ENCODE data around the gene DNAI1. TPM values are rescaled to one million over a fixed set of nuclear protein-coding genes. Genes with fewer than 3 reads are reported as not detected.
"Not testable (repeated sequence)": the region's sequence is repeated elsewhere in the genome, so short reads cannot be mapped to it uniquely, and the experiment has no call there.

Gene DNAI1
- total RNA-seq, 1 experiment from 2014 or later = 1.1 TPM

DNA sequence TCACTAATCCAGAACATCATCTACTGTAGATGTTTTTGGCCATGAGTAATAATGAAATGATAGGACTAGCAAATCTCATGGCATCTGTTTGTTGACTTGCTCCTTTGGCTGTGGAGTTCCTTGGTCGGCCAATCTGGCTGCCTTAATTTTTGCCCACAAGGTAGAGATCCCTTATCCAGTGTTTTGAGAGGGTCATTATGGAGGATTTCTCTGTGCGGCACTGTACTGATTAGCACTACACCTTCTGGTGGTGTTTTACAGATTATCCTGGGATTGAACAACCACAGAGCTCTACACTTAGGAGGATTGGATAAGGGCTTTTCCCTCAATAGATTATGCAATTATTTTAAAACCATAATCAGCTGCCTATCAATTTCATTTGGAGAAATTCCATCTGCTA lies 67.4 kb downstream of the DNAI1 start:
- Histone ChIP-seq H2AFZ (ENCODE audit: low read depth, low read length, poor library complexity, severe bottlenecking) (no peak overlapping the region), H3K4me1 (ENCODE audit: control insufficient read depth in 1 of 2, insufficient read depth in 2 of 2, low read length in 2 of 2) (peaks cover 8 to 17% of the 10 kb centered on the region in 2 experiments; a peak in 3 of 4 replicates), H3K4me2 (ENCODE audit: low read length) (no peak overlapping the region), H4K20me1 (ENCODE audit: insufficient read depth) (no peaks in the 10 kb centered on the region), H3K4me3 (replicated peaks in 1 of 2; ENCODE audit: low read depth in 1 of 2, low read length in 2 of 2) (no peak overlapping the region), H3K27ac (ENCODE audit: low read depth, low read length) (no peak overlapping the region), H3K9me3 (ENCODE audit: control insufficient read depth in 1 of 2, insufficient read depth in 1 of 2, low read depth in 1 of 2, low read length in 2 of 2) (no peaks in the 10 kb centered on the region), H3K9me2 (ENCODE audit: insufficient read depth) (no peaks in the 10 kb centered on the region), H3K27me3 (ENCODE audit: insufficient read depth, low read length) (peaks cover 10% of the 10 kb centered on the region; the same call in 1 of the 2 replicates), H3K9ac (ENCODE audit: low read length) (no peak overlapping the region), H3K36me3 (ENCODE audit: control insufficient read depth in 1 of 2, insufficient read depth in 2 of 2, low read length in 2 of 2) (no peaks in the 10 kb centered on the region), H3K79me2 (ENCODE audit: insufficient read depth, low read length) (no peaks in the 10 kb centered on the region)
- TF ChIP-seq, protein P1, sequence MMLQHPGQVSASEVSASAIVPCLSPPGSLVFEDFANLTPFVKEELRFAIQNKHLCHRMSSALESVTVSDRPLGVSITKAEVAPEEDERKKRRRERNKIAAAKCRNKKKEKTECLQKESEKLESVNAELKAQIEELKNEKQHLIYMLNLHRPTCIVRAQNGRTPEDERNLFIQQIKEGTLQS (IDR thresholded peaks at IDR 0.05) = no peak
- no peak for TF ChIP-seq ZNF274 (IDR thresholded peaks at IDR 0.05; ENCODE audit: low read depth, low read length)
- TF ChIP-seq ZFX (IDR thresholded peaks at IDR 0.05) = no peak
- no peak for TF ChIP-seq SIN3A (IDR thresholded peaks at IDR 0.05; ENCODE audit: low read depth)
- TF ChIP-seq SP1 (IDR thresholded peaks at IDR 0.05; ENCODE audit: low read depth) = no peak
- no peak for TF ChIP-seq CBX3 (IDR thresholded peaks at IDR 0.05; ENCODE audit: low read depth)
- TF ChIP-seq POLR2A (IDR thresholded peaks at IDR 0.05; ENCODE audit: borderline replicate concordance, extremely low read depth, insufficient read depth, insufficient read length) = no peak
- no peak for TF ChIP-seq TCF7L2 (IDR thresholded peaks at IDR 0.05; ENCODE audit: borderline replicate concordance, extremely low read depth, insufficient read depth, insufficient read length)
- no peak for TF ChIP-seq EZH2 (IDR thresholded peaks at IDR 0.05)
- TF ChIP-seq YY1 (IDR thresholded peaks at IDR 0.05; ENCODE audit: extremely low read depth, insufficient replicate concordance, low read depth, low read length) = no peak
- TF ChIP-seq POLR2AphosphoS5 (IDR thresholded peaks at IDR 0.05; ENCODE audit: low read depth, low read length) = no peak
- no peak for TF ChIP-seq RAD21 (IDR thresholded peaks at IDR 0.05; ENCODE audit: low read depth)
- no peak for TF ChIP-seq EZH2phosphoT487 (IDR thresholded peaks at IDR 0.05; ENCODE audit: borderline replicate concordance)
- TF ChIP-seq, protein P2, sequence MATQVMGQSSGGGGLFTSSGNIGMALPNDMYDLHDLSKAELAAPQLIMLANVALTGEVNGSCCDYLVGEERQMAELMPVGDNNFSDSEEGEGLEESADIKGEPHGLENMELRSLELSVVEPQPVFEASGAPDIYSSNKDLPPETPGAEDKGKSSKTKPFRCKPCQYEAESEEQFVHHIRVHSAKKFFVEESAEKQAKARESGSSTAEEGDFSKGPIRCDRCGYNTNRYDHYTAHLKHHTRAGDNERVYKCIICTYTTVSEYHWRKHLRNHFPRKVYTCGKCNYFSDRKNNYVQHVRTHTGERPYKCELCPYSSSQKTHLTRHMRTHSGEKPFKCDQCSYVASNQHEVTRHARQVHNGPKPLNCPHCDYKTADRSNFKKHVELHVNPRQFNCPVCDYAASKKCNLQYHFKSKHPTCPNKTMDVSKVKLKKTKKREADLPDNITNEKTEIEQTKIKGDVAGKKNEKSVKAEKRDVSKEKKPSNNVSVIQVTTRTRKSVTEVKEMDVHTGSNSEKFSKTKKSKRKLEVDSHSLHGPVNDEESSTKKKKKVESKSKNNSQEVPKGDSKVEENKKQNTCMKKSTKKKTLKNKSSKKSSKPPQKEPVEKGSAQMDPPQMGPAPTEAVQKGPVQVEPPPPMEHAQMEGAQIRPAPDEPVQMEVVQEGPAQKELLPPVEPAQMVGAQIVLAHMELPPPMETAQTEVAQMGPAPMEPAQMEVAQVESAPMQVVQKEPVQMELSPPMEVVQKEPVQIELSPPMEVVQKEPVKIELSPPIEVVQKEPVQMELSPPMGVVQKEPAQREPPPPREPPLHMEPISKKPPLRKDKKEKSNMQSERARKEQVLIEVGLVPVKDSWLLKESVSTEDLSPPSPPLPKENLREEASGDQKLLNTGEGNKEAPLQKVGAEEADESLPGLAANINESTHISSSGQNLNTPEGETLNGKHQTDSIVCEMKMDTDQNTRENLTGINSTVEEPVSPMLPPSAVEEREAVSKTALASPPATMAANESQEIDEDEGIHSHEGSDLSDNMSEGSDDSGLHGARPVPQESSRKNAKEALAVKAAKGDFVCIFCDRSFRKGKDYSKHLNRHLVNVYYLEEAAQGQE (IDR thresholded peaks at IDR 0.05; ENCODE audit: low read depth) = no peak
- ATAC-seq (no peak), DNase-seq (ENCODE audit: low read depth, low spot score) (no peak)
- no TSS peak for BruUV-seq (replicated peaks)
- CTCF ChIA-PET = no interaction called here
- POLR2A ChIA-PET = no interaction called here
- RAD21 ChIA-PET (ENCODE audit: low non-redundant PET in 1 of 2, low total read pairs in 2 of 2, uncharacterized antibody in 2 of 2, unreplicated experiment in 2 of 2) = no interaction called here
- intact Hi-C loops (cut with micrococcal nuclease) = no loop called here

DNA sequence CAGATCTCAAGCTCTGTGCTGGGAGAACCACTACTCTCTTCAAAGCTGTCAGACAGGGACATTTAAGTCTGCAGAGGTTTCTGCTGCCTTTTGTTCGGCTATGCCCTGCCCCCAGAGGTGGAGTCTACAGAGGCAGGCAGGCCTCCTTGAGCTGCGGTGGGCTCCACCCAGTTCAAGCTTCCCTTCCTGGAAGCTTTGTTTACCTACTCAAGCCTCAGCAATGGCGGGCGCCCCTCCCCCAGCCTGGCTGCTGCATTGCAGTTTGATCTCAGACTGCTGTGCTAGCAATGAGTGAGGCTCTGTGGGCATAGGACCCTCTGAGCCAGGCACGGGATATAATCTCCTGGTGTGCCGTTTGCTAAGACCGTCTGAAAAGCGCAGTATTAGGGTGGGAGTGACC lies 73.4 kb downstream of the DNAI1 start:
- H3K4me3 ChIP-seq (replicated peaks in 1 of 2; ENCODE audit: low read depth in 1 of 2, low read length in 2 of 2); H3K9me2 ChIP-seq (ENCODE audit: insufficient read depth); H3K79me2 ChIP-seq (ENCODE audit: insufficient read depth, low read length); CTCF ChIA-PET; DNase-seq (ENCODE audit: low read depth, low spot score); RAD21 ChIA-PET (ENCODE audit: low non-redundant PET in 1 of 2, low total read pairs in 2 of 2, uncharacterized antibody in 2 of 2, unreplicated experiment in 2 of 2); H3K4me2 ChIP-seq (ENCODE audit: low read length); ATAC-seq; H4K20me1 ChIP-seq (ENCODE audit: insufficient read depth); intact Hi-C loops (cut with micrococcal nuclease); POLR2A ChIA-PET; H2AFZ ChIP-seq (ENCODE audit: low read depth, low read length, poor library complexity, severe bottlenecking); BruUV-seq (replicated peaks); H3K27ac ChIP-seq (ENCODE audit: low read depth, low read length); H3K36me3 ChIP-seq (ENCODE audit: control insufficient read depth in 1 of 2, insufficient read depth in 2 of 2, low read length in 2 of 2); H3K4me1 ChIP-seq (ENCODE audit: control insufficient read depth in 1 of 2, insufficient read depth in 2 of 2, low read length in 2 of 2); H3K9ac ChIP-seq (ENCODE audit: low read length); H3K9me3 ChIP-seq (ENCODE audit: control insufficient read depth in 1 of 2, insufficient read depth in 1 of 2, low read depth in 1 of 2, low read length in 2 of 2): not testable (repeated sequence)
- peaks cover 21% of the 10 kb centered on the region; the same call in 1 of the 2 replicates for H3K27me3 ChIP-seq (ENCODE audit: insufficient read depth, low read length)
